Stimulated activated CD8-positive, alpha-beta memory T cell treated with anti-CD3 and anti-CD28 coated beads, Interleukin-15, amount 100 ng/mL, for 4 hours (primary cell): ENCODE measurements around the gene SLC25A29.
"Not testable (repeated sequence)": the region's sequence is repeated elsewhere in the genome, so short reads cannot be mapped to it uniquely, and the experiment has no call there.

Source experiments
- DNase-seq, 2 donors: peaks; one replicate each; pipeline ENCODE4 v3.0.0-alpha.2; 2020; ENCODE audit warnings: low read depth in 2 of 2

SLC25A29 gene

DNA sequence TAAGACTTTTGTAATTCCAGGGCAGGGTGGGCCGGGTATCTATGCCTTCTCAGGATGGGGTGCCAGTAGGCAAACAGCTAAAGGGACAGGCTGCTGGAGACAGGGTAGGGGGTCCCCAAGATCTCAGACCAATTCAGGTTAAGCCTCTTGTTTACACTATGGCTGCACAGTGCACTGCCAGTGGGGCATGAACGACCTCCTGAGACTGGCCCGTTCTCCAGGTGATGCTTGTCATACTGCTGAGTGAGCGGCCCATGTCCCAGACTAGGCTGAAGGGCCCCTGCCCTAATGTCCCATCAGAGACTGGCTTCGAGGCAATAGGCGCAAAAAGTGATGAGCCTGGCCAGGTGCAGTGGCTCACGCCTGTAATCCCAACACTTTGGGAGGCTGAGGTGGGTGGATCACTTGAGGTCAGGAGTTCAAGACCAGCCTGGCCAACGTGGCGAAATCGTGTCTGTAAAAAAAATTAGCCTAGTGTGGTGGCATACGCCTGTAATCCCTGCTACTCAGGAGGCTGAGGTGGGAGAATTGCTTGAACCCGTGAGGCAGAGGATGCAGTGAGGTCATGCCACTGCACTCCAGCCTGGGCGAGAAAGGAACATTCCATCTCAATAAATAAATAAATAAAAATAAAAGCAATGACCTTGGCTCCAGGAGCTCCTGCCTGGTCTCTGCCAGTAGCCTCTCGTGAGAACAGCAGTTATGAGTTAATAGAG is 12.6 kb downstream of the SLC25A29 start:
- no peak for DNase-seq

DNA sequence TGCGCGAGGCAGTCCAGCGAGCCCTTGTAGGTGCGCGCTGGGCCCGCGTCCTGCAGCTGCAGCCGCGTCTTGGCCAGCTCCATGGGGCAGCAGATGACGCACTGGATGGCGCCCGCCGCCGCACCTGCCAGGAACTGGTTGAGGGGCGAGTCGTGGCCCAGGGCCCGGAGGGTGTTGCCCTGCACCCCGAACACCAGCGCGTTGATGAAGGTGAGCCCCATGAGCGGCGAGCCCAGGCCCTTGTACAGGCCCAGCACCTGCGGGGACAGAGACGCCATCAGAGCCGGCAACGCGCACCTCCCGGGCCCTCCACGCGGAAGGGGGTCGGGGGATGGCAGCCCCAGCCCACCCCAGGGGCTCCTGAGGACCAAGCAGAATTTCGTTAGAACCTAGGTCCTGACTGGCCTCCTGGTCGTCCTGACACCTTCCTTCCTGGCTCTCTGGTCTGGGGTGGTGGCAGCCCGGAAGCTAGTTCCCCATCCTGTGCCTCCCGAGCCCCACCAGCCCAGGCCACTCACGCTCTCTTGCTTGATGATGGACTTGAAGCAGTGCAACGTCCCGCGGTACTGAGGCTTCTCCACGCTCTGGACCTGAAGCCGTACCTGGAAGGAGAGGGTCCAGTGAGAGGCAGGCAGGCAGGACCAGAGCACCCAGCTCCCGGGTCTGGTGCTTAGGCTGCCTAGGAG is 13.3 kb downstream of the SLC25A29 start:
- DNase-seq: no peak

DNA sequence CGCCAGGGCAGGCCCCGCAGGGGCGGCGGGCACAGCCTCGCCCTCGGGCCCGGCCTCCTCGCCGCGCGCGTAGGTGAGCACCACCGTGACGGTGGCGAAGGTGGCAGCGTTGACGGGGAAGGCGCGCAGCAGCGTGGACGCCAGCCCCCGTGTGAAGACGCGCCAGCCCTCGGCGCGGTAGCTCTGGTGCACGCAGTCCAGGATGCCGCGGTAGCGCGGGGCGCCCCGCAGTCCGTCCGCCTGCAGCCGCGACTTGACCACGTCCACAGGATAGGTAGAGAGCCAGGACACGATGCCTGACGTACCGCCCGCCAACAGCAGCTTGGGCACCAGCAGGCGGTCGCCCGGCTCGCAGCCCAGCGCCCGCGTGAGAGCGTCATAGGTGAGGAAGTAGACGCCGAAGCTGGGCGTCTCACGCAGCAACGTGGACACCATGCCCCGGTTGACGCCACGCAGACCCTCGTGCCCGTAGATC is 13.9 kb downstream of the SLC25A29 start:
- no peak for DNase-seq

DNA sequence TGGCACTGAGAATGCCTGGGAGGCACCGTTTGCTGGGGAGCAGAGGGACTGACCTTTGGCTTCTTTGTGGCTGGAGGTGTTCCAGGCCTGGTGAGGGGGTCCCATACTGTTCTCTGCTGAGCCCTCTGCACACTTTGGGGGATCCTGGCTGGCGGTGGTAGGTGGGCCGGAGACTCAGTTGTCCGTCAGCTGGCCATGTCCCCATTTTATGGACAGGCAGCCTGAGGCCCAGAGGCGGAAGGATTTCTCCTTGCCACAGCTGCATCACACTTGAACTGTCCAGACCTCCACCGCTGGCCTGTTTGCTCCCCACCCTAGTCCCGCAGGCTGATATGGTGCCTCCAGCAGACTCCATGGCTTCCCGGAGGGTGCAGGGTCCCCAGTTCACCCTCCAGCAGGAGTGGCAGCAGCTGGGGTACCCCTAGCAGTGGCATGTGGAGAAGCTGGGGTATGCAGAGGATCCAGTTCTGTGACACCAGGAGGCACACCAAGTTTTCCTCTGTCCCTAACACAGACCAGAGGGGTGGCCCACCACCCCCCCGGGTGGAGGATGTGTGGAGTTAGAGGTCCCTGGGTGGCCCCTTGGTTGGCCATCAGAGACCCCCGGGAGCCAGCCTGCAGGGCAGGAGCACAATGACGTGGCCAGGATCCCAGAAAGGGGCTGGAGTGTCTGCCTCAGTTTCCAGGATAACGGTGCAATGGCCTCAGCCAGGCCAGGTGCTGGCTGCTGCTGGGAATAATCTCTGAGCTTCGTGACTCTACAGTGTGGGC is 14.8 kb downstream of the SLC25A29 start:
- no peak for DNase-seq

DNA sequence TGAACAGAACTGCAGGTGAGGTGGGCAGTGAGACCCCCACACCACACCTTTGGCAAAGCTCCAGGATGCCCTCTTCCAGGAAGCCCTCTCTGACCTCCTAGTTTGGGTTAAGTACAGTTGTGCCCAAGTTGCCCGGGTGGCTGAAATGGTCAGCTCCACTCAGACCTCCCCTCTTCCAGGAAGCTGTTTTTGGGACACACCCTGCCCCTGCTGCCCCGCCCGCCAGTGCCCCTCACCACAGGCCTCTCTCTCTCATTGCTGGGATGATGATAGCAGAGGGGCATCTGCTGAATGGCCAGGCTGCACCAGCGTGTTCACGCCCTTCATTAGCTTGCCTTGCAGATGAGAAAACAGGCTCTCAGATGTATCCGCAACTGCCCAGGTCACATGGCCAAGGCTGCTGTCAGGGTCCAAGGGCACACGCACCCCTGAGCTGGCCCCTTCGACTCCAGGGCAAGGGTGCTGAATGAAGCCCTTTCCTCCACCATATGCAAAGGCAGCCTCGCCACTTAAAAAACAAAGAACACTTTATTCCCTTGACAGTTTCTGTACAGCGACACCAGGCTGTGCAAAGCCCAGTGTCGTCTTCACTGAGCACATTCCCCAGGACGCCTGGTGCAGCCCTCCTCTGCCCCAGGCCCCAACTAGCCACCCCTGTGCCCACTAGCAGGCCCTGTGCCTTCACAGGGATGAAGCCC is 15.5 kb downstream of the SLC25A29 start:
- no peak for DNase-seq

DNA sequence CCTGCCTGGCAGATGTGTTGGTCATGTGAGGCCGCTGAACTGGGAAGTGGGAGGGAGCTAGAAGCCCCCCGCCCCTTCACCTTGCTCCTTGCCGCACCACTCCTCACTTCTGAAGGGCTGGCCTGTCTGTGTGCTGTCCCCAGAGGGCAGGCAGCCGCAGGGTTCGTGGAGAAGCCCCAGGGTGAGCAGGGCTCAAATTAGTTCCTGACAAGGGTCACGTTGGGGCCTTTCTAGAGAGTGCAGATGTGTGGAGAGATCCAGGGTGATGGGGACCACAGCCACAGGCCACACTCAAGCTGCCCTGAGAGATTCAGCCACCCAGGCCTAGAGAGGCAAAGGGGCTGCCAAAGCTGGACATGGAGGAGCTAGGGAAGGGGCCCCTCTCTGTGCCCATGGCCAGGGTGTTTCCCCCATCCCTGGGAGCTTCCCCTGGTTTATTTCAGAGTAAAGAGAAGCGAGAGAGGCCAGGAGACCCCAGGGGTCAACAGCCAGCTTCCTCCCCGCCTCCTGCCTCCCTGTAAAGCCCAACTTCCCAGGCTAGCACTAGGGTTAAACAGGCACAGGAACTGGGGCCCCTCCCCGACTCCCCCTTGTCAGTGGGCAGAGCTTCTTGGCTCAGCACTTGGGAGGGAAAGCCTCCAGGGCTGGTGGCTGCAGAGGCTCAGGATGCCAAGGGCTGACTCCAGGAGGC is 16.2 kb downstream of the SLC25A29 start:
- DNase-seq: no peak

DNA sequence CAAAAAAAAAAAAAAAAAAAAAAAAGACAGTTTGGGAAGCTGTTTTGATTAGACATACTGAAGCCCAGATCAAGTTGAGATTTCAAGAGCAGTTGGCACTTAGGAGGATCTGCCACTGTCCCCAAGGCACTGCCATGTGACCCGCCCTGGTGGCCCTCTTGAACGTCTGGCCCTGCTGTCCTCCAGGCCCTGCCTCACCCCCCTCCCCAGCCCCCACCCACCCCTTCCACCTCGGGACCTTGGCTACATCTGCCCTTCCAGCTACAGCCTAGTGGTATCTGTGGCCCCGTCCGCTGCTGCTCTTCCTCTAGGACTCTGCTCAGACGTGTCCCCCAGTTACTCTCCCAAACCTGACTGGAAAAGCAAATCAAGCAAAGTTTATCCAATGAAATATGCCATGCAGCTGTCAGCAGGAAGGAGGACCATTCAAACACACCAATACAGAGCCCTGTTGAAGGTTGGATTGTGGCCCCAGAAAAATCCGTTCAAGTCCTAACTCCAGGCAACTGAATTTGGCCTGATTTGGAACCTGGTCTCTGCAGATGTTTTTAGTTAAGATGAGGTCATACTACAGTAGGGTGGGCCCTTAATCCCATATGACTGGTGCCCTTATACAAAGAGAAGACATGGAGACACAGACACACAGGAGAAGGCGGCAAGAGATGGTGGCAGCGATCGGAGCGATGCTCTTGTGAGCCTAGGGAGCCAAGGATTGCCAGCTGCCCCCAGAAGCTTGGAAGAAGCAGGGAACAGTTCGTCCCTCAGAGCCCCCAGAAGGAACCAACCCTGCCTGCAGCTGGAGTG is 17.7 kb downstream of the SLC25A29 start:
- DNase-seq: no peak

DNA sequence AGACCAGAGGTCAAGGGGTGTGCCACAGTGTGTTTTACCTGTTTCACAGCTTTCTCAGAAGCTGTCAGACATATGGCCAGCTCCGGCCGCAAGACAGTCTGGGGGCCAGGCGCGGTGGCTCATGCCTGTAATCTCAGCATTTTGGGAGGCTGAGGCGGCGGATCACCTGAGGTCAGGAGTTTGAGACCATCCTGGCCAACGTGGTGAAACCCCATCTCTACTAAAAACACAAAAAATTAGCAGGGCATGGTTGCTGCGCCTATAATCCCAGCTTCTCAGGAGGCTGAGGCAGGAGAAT is 18.3 kb downstream of the SLC25A29 start:
- not testable (repeated sequence) for DNase-seq

DNA sequence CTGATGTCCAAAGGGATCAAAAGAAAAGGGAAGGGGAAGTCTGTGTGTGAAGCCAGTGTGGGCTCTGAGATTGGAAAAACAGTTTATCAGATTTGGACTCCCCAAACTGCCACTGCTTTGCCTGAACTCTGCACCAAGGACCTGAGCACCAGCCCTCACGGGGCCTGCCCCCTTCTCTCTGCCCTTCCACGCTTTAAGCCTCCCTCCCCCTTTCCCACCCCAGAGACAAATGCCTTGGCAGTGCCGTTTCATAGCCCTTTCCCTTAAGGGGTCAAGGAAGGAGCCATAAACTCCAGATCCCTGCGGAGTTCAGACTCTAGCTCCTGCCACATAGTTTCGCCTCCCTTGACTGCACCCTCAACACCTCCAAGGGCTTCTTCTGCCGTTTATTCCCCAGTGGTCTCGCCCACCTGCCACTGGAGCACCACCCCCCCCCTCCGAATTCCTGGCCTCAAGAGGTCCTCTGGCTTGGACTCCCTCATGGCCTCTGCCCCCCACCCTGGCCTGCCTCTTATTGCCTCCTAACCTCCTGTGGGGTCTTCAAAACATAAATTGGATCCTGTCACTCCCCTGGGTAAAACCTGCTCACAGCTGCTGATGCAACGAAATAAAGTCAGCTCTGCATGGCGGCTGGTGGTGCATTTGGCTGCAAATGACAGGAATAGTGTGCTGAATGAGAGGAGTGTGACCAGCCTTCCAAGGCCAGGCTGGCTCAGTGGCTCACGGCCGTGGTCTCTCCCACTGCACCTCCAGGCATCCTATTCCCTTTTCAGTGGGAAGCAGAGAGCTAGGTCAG is 18.8 kb downstream of the SLC25A29 start:
- DNase-seq: no peak

DNA sequence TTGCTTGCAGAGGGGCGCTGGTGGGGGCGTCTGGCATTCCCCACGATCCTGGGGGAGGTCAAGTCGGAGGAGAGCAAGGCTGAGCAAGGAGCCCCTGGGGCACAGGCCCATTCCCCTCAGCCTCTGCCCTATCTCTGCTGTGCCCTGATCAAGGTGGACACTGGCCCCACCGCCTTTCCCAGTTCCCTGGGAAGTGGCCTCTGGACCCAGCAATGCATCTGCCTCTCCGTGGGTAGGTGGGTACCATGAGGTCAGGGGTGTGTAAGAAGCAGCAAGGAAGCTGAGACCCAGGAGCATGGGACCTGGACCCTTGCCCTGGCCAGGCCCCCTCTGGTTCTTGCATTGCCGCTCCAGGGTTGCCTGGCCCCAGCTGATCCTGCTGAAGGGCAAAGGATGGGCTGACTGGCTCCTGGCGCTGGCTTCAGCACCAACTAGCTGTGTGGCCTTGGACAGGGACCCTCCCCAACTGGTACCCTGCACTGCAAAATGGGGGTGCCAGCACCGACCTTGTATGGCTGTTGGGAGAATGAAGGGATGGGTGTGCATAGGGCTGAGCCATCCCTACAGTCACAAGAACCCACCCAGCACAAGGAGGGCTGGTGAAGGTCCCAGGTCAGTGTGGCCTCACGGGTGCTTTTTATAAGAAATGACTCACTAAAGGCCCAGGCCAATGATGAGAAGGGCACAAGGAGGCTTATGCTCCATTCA is 19.6 kb downstream of the SLC25A29 start:
- DNase-seq: no peak

DNA sequence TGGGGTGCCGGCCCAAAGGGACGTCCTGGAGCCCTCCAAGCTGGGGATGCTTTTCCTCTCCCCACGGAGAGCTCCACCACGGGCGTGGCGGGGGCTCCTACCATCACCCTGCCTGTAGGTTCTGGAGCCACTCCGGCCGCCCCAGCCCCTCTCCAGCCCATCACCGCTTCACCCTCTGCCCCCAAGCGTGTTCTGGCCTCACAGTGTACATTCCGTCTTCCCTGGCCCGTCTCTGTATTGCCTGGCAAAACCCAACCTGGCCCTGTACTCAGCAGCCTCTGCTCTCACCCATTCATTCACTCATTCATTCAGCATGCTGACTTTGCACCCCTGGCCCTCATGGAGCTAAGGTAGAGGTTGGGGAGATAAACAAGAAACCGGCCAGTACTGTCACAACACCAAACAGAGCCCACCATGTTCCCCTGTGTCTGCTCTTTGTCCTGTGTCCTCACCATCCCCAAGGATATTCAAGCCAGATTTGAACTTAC is 20.3 kb downstream of the SLC25A29 start:
- no peak for DNase-seq

DNA sequence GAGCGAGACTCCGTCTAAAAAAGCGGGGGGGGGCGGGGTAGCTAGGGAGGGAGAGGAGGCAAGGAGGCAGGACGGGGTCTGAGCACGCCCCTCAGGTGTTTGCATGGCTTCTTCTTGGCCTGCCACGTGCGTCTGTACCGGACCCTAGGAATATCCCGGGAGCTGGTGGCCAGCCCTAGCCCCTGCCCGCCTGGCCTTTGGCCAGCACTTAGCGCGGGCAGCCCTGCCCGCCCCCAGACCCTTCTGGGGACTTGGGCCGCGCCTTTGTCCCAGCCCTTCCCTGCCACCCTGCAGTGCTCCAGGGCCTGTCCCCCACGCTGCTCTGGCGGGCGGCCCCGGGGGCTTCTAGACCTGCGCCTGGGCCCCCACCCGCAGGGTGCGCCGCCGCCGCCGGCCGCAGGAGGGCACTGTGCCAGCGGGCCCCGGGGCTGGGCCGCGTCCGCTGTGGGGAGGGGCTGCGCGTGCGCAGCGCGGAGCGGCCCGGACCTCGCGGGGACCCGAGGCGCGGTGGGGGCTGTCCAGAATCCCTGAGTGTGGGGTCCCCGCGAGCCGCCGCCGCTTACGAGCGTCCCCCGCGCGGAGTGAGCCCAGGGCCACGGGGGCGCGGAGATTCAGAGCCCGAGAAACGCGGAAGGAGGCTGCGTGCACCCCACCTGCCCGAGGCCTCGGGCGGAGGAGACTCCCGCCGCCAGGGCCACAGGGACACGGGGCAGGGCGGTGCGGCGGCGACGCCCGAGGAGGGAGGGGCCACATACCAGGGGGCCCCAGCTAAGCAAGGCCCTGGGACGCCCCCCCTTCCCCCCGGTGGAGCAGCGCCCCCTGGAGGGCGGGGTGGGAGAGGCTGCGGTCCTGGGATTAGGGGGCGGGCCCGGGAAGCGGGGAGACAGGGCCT is 21.0 kb downstream of the SLC25A29 start:
- DNase-seq: peak; percentile 45 to 64

DNA sequence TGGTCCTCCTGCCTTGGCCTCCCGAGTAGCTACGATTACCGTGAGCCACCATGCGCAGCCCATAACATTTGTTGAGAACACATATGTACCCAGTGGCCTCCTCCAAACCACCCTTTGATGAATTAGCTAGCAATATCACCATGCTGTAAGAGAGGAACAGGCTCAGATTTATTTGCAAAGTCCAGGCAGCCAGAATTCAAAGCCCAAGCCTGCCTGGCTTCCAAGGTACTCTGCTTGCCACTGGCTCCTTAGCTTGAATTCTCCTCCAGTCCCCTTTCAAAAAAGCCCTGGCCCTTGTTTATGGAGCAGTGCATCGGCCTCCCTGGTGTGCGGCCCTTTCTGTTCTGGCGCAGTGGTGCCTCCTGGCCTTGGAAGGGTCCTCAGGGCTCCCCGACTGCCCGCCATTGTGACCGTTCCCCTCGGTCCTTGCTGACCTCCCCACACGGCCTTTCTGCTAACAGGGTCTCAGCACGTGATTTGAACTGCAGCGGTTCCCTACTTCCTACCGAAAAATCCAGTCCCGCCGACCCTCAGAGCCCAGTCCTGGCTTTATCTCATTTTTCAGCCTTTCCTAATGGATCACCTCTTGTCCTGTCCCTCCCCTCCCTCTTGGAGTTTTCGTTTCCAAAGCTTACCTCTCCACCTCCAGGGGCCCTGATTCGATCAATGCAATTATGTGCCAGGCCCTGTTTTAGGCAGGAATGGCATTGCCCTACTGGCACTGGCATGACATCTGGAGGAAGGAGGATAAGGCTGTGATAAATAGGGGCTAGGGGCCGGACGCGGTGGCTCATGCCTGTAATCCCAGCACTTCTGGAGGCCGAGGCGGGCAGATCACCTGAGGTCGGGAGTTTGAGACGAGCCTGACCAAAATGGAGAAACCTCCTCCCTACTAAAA is 22.0 kb downstream of the SLC25A29 start:
- DNase-seq: no peak

DNA sequence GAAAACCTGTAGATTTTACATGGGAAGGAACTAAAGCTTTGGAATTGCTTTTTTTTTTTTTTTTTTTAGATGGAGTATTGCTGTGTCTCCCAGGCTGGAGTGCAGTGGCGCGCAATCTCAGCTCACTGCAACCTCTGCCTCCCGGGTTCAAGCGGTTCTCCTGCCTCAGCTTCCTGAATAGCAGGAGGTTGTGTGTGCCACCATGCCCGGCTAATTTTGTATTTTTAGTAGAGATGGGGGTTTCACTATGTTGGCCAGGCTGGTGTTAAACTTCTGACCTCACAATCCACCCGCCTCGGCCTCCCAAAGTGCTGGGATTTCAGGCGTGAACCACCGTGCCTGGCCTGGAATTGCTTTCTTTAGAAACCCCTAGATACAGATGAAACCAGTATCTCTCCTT is 22.8 kb downstream of the SLC25A29 start:
- not testable (repeated sequence) for DNase-seq

DNA sequence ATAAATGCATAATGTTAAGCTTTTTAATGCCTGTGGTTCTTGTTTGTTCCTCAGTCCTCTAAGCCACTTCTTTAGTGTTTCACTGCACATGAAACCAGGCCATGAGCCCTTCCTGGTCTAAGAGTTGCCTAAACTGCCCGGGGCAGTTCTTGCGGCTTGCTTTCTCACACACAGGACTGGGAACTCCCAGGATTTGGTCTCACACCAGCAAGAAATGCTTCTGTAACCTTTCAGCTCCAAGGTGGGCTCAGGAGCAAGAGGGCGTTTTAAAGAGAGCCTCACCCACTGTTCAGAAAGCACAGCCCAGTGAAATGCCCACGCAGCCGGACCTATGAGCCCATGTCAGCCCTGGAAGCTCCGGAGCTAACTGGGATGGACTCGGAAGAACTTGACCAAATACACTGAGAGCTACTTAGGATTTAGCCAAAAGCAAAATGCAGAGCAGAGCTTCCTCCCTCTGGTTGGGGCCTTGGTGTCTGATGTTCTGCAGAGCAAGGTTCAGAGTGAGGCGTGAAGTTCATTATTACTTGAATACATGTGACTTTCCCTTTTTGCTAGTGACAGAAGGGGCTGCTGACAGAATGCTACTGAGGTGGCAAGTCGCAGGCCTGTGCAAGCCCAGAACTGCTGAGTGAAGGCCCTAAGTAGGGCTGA is 23.4 kb downstream of the SLC25A29 start:
- no peak for DNase-seq

DNA sequence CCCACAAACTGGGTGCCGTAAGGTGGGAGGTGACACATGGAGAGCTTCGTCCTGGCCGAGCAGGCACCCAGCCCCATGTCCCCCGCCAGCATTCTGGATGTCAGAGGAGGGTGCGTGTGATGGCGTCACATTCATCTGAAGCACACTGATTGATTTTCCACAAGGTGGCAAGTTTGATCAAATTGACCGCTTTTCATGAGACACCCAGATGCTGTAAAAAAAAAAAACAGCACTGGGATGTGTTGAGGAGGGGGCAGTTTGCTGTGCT is 24.2 kb downstream of the SLC25A29 start:
- no peak for DNase-seq
